Thyroid gland (tissue), 4 donors: ENCODE data around the gene SIK3.

ENCODE experiments used
- CTCF ChIP-seq, 6 experiments: fragments of 200-600 bp in 3 of 6; fragments of 450-650 bp in 3 of 6; sonication (generic) in 3 of 6; IDR thresholded peaks; one replicate each; pipeline ENCODE4 v1.5.1; 2016 to 2019; ENCODE audit warnings: antibody characterized with exemption in 6 of 6, mild to moderate bottlenecking in 2 of 6, inconsistent platforms in 1 of 6, moderate library complexity in 1 of 6
- POLR2A ChIP-seq, 2 donors: fragments of 450-650 bp; IDR thresholded peaks; one replicate each; pipeline ENCODE4 v1.6.1; 2017; ENCODE audit warnings: antibody characterized with exemption in 2 of 2, mild to moderate bottlenecking in 2 of 2, moderate library complexity in 1 of 2

- TF ChIP-seq POLR2A (IDR thresholded peaks at IDR 0.05) (no peak), CTCF (IDR thresholded peaks at IDR 0.05) (no peak)
Observed at GRCh38 chr11:116930177-116930576, 168.1 kb downstream of the SIK3 start.
